SK-N-SH (cell line): ENCODE data around the gene CLSTN2. TPM values are rescaled to one million over a fixed set of nuclear protein-coding genes. Genes with fewer than 3 reads are reported as not detected.

Experiments used
- CTCF ChIA-PET: fragments of 300-600, 350-600 bp; formaldehyde crosslinking; extraction: SDS; loops from one replicate; lab custom pipeline; 2021; lab: Yijun Ruan, JAX
- POLR2A ChIA-PET: fragments of 350-600 bp; sonication (Branson Sonifier 250); formaldehyde crosslinking; extraction: SDS; loops from one replicate; lab custom pipeline; 2020; ENCODE audit warnings: antibody characterized with exemption, inconsistent platforms; lab: Yijun Ruan, JAX
- DNase-seq: peaks from one replicate; pipeline ENCODE4 v3.0.0; 2012
- H2AFZ ChIP-seq: fragments of 200-600 bp; sonication (generic); 2 replicates; pipeline ENCODE4 v1.8.1; 2016; ENCODE audit warnings: antibody characterized with exemption, mild to moderate bottlenecking, low read depth
- H3F3A ChIP-seq: fragments of 200-600 bp; sonication (generic); replicated peaks from 2 replicates; pipeline ENCODE3; 2016; ENCODE audit warnings: antibody characterized with exemption, mild to moderate bottlenecking; ENCODE audit not compliant: insufficient read depth
- H3K27ac ChIP-seq, 2 experiments: fragments of 200-500 bp in 1 of 2; fragments of 200-600 bp in 1 of 2; sonication (Bioruptor generic) in 1 of 2; sonication (generic), shearing (Covaris generic) in 1 of 2; 2 replicates each; pipeline versions ENCODE4 v1.5.1 to v1.6.1; 2014 to 2016; ENCODE audit warnings: low read depth in 2 of 2, inconsistent platforms in 1 of 2, low read length in 1 of 2, mild to moderate bottlenecking in 1 of 2, mixed read lengths in 1 of 2
- H3K27me3 ChIP-seq: fragments of 200-600 bp; sonication (generic), shearing (Covaris generic); 2 replicates; pipeline ENCODE4 v1.6.1; 2016; ENCODE audit warnings: mixed run types; ENCODE audit not compliant: insufficient read depth
- H3K36me3 ChIP-seq, 2 experiments: fragments of 200-500 bp in 1 of 2; fragments of 200-600 bp in 1 of 2; sonication (Bioruptor generic) in 1 of 2; sonication (generic) in 1 of 2; replicated peaks in 1 of 2; 2 replicates each; pipeline versions ENCODE3 to v1.5.1; 2014 to 2016; ENCODE audit warnings: low read length in 1 of 2, mild to moderate bottlenecking in 1 of 2; ENCODE audit not compliant: insufficient read depth in 2 of 2, control insufficient read depth in 1 of 2
- H3K4me1 ChIP-seq, 2 experiments: fragments of 200-500 bp in 1 of 2; fragments of 200-600 bp in 1 of 2; sonication (Bioruptor generic) in 1 of 2; sonication (generic), shearing (Covaris generic) in 1 of 2; 2 replicates each; pipeline versions ENCODE4 v1.5.1 to v1.6.1; 2014 to 2016; ENCODE audit warnings: low read depth in 1 of 2, low read length in 1 of 2, mixed run types in 1 of 2; ENCODE audit not compliant: insufficient read depth in 2 of 2, control insufficient read depth in 1 of 2
- H3K4me2 ChIP-seq: fragments of 200-600 bp; sonication (generic), shearing (Covaris generic); 2 replicates; pipeline ENCODE4 v1.6.1; 2017; ENCODE audit warnings: mixed run types
- H3K4me3 ChIP-seq, 2 experiments: fragments of 200-500 bp in 1 of 2; fragments of 200-600 bp in 1 of 2; sonication (Bioruptor generic) in 1 of 2; sonication (generic), shearing (Covaris generic) in 1 of 2; 2 replicates each; pipeline versions ENCODE4 v1.5.1 to v1.8.1; 2014 to 2016; ENCODE audit warnings: low read depth in 2 of 2, inconsistent platforms in 1 of 2, low read length in 1 of 2, mild to moderate bottlenecking in 1 of 2, mixed read lengths in 1 of 2, moderate library complexity in 1 of 2
- H3K79me2 ChIP-seq: fragments of 200-600 bp; sonication (generic); 2 replicates; pipeline ENCODE4 v1.8.1; 2017; ENCODE audit warnings: mild to moderate bottlenecking; ENCODE audit not compliant: insufficient read depth
- H3K9ac ChIP-seq: fragments of 200-600 bp; sonication (generic); 2 replicates; pipeline ENCODE4 v1.6.1; 2017; ENCODE audit warnings: mixed run types
- H3K9me2 ChIP-seq: fragments of 200-600 bp; sonication (generic); 2 replicates; pipeline ENCODE4 v1.6.1; 2017; ENCODE audit warnings: mixed run types
- H3K9me3 ChIP-seq: fragments of 200-600 bp; sonication (generic); 2 replicates; pipeline ENCODE4 v1.6.1; 2017; ENCODE audit warnings: mixed run types, mild to moderate bottlenecking, moderate library complexity
- H4K20me1 ChIP-seq: fragments of 200-600 bp; sonication (generic); 2 replicates; pipeline ENCODE4 v1.6.1; 2017; ENCODE audit warnings: mild to moderate bottlenecking, mixed run types; ENCODE audit not compliant: insufficient read depth
- ELF1 ChIP-seq: IDR thresholded peaks from 2 replicates; pipeline ENCODE4 v1.4.0; 2012
- FOSL2 ChIP-seq: IDR thresholded peaks from 2 replicates; pipeline ENCODE4 v1.4.0; 2012; ENCODE audit warnings: low read depth, mild to moderate bottlenecking, moderate library complexity, borderline replicate concordance
- MEF2A ChIP-seq: IDR thresholded peaks from 2 replicates; pipeline ENCODE4 v1.4.0; 2012; ENCODE audit warnings: low read depth, borderline replicate concordance
- SIN3A ChIP-seq: IDR thresholded peaks from 2 replicates; pipeline ENCODE4 v1.6.1; 2012; ENCODE audit warnings: low read depth, mild to moderate bottlenecking, low read length, moderate library complexity, borderline replicate concordance
- TCF12 ChIP-seq: IDR thresholded peaks from 2 replicates; pipeline ENCODE4 v1.4.0; 2012
- TEAD4 ChIP-seq: IDR thresholded peaks from 2 replicates; pipeline ENCODE4 v1.4.0; 2012; ENCODE audit warnings: mild to moderate bottlenecking, borderline replicate concordance; ENCODE audit not compliant: insufficient read depth
- YY1 ChIP-seq: IDR thresholded peaks from 2 replicates; pipeline ENCODE4 v1.4.0; 2012; ENCODE audit warnings: low read depth, mild to moderate bottlenecking
- WGBS: methylation state at CpG from one replicate; pipeline ENCODE4 v1.1.6; 2017; ENCODE audit warnings: low lambda C conversion rate; 5-methylcytosine and 5-hydroxymethylcytosine counted together
- polyA plus RNA-seq, 3 experiments: library from polyadenylated mRNA; depleted of rRNA; stranded (reverse); fragments of >200 nt; gene quantifications; 2 replicates each; pipeline ENCODE4 v1.2.3, GENCODE V29; 2012
- TF ChIP-seq, protein P1 (sequence below): fragments of 200-600 bp; sonication (generic); IDR thresholded peaks from 2 replicates; pipeline ENCODE4 v1.6.1; 2017; ENCODE audit warnings: antibody characterized with exemption, mild to moderate bottlenecking, moderate library complexity
- TF ChIP-seq, protein P2 (sequence below): IDR thresholded peaks from 2 replicates; pipeline ENCODE4 v1.6.1; 2012; ENCODE audit warnings: mild to moderate bottlenecking, low read depth, low read length, moderate library complexity
- TF ChIP-seq, protein P3 (sequence below): IDR thresholded peaks from 2 replicates; pipeline ENCODE4 v1.4.0; 2012; ENCODE audit warnings: low read depth, borderline replicate concordance
- TF ChIP-seq, protein P4 (sequence below): IDR thresholded peaks from 2 replicates; pipeline ENCODE4 v1.4.0; 2012; ENCODE audit warnings: low read depth, borderline replicate concordance
- TF ChIP-seq, protein P5 (sequence below): fragments of 150-350 bp; IDR thresholded peaks from 2 replicates; pipeline ENCODE4 v1.6.1; 2016; ENCODE audit warnings: mild to moderate bottlenecking, low read depth, low read length

The CLSTN2 gene
- polyA plus RNA-seq, 1 of the 3 experiments (the other 2 are of a cell fraction), result 0.02 TPM

DNA sequence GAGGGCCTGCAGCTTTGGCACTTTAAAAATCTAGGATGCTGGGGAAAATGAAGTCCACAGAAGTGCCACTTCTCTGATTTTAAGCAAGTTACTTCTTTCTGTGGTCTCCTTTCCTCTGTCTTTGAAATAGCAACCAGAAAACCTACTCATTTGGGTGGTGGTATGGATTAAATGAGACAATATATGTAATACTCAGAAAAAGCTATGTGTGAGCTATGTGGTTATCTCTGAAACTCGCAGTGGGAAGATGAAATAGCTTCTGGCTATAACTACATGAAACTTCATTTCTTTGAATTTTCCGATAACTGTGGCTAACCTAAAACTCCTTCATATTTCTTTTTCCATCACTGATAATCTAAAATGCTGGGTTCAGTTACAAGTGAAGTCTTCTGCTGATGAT lies 368.9 kb downstream of the CLSTN2 start (continued):
- TF ChIP-seq, protein P1, sequence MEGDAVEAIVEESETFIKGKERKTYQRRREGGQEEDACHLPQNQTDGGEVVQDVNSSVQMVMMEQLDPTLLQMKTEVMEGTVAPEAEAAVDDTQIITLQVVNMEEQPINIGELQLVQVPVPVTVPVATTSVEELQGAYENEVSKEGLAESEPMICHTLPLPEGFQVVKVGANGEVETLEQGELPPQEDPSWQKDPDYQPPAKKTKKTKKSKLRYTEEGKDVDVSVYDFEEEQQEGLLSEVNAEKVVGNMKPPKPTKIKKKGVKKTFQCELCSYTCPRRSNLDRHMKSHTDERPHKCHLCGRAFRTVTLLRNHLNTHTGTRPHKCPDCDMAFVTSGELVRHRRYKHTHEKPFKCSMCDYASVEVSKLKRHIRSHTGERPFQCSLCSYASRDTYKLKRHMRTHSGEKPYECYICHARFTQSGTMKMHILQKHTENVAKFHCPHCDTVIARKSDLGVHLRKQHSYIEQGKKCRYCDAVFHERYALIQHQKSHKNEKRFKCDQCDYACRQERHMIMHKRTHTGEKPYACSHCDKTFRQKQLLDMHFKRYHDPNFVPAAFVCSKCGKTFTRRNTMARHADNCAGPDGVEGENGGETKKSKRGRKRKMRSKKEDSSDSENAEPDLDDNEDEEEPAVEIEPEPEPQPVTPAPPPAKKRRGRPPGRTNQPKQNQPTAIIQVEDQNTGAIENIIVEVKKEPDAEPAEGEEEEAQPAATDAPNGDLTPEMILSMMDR, result no peak
- TF ChIP-seq, protein P2, sequence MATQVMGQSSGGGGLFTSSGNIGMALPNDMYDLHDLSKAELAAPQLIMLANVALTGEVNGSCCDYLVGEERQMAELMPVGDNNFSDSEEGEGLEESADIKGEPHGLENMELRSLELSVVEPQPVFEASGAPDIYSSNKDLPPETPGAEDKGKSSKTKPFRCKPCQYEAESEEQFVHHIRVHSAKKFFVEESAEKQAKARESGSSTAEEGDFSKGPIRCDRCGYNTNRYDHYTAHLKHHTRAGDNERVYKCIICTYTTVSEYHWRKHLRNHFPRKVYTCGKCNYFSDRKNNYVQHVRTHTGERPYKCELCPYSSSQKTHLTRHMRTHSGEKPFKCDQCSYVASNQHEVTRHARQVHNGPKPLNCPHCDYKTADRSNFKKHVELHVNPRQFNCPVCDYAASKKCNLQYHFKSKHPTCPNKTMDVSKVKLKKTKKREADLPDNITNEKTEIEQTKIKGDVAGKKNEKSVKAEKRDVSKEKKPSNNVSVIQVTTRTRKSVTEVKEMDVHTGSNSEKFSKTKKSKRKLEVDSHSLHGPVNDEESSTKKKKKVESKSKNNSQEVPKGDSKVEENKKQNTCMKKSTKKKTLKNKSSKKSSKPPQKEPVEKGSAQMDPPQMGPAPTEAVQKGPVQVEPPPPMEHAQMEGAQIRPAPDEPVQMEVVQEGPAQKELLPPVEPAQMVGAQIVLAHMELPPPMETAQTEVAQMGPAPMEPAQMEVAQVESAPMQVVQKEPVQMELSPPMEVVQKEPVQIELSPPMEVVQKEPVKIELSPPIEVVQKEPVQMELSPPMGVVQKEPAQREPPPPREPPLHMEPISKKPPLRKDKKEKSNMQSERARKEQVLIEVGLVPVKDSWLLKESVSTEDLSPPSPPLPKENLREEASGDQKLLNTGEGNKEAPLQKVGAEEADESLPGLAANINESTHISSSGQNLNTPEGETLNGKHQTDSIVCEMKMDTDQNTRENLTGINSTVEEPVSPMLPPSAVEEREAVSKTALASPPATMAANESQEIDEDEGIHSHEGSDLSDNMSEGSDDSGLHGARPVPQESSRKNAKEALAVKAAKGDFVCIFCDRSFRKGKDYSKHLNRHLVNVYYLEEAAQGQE, result no peak
- TF ChIP-seq, protein P3, sequence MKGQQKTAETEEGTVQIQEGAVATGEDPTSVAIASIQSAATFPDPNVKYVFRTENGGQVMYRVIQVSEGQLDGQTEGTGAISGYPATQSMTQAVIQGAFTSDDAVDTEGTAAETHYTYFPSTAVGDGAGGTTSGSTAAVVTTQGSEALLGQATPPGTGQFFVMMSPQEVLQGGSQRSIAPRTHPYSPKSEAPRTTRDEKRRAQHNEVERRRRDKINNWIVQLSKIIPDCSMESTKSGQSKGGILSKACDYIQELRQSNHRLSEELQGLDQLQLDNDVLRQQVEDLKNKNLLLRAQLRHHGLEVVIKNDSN, result no peak
- no peak for TF ChIP-seq FOSL2

DNA sequence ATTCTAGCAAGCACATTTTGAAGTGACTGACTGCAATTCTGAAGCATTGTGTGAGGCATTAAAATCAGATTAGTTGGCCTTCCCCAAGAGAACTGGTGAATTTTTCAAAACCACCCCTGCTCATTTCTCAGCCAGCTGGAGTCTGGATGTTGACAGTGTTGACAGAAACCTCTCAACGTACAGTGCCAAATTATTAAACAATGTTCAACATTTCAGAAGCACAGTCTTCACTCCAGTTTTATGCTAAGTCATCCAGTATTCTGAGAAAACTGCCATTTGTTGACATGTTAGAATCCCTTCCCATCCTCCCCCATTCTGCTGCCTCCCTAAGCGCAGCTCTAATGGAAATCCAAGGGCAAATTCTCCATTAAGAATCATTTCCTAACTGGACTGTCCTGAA lies 373.6 kb downstream of the CLSTN2 start:
- H3K36me3 ChIP-seq, result no peaks in the 10 kb centered on the region
- no peaks in the 10 kb centered on the region for H3K27me3 ChIP-seq
- POLR2A ChIA-PET, result no interaction called here
- H3F3A ChIP-seq, result no peaks in the 10 kb centered on the region
- H3K4me2 ChIP-seq, result no peak overlapping the region
- H3K9ac ChIP-seq, result no peak overlapping the region
- CTCF ChIA-PET, result no interaction called here
- DNase-seq, result no peak
- WGBS, result 24% methylated on average over 2 of the region's 2 CpGs
- H3K27ac ChIP-seq, result no peak overlapping the region
- no peaks in the 10 kb centered on the region for H3K79me2 ChIP-seq
- H3K9me3 ChIP-seq, result no peaks in the 10 kb centered on the region
- peaks cover 0 to 2% of the 10 kb centered on the region in 2 experiments; a peak in 1 of 4 replicates for H3K4me1 ChIP-seq
- H4K20me1 ChIP-seq, result no peaks in the 10 kb centered on the region
- no peaks in the 10 kb centered on the region for H3K9me2 ChIP-seq
- no peak overlapping the region for H2AFZ ChIP-seq
- no peak overlapping the region for H3K4me3 ChIP-seq
- TF ChIP-seq TEAD4, result no peak
- TF ChIP-seq MEF2A, result no peak
- TF ChIP-seq YY1, result no peak
- TF ChIP-seq, protein P2, result no peak
- TF ChIP-seq TCF12, result no peak
- TF ChIP-seq, protein P4, sequence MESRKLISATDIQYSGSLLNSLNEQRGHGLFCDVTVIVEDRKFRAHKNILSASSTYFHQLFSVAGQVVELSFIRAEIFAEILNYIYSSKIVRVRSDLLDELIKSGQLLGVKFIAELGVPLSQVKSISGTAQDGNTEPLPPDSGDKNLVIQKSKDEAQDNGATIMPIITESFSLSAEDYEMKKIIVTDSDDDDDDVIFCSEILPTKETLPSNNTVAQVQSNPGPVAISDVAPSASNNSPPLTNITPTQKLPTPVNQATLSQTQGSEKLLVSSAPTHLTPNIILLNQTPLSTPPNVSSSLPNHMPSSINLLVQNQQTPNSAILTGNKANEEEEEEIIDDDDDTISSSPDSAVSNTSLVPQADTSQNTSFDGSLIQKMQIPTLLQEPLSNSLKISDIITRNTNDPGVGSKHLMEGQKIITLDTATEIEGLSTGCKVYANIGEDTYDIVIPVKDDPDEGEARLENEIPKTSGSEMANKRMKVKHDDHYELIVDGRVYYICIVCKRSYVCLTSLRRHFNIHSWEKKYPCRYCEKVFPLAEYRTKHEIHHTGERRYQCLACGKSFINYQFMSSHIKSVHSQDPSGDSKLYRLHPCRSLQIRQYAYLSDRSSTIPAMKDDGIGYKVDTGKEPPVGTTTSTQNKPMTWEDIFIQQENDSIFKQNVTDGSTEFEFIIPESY, result no peak
- no peak for TF ChIP-seq SIN3A
- no peak for TF ChIP-seq ELF1
- TF ChIP-seq, protein P1, result no peak
- TF ChIP-seq, protein P5, sequence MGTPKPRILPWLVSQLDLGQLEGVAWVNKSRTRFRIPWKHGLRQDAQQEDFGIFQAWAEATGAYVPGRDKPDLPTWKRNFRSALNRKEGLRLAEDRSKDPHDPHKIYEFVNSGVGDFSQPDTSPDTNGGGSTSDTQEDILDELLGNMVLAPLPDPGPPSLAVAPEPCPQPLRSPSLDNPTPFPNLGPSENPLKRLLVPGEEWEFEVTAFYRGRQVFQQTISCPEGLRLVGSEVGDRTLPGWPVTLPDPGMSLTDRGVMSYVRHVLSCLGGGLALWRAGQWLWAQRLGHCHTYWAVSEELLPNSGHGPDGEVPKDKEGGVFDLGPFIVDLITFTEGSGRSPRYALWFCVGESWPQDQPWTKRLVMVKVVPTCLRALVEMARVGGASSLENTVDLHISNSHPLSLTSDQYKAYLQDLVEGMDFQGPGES, result no peak
- TF ChIP-seq, protein P3, result no peak
